Stimulated activated naive CD8-positive, alpha-beta T cell treated with anti-CD3 and anti-CD28 coated beads, Interleukin-15, amount 100 ng/mL, for 72 hours (primary cell): ENCODE results near the gene KRTAP5-2.
A peak's percentile ranks its signal among the peaks of the same experiment; 100 is the strongest.

Source experiments
- ATAC-seq: fragments of 150-1000 bp; cut with Tn5 transposase; 2 replicates; pipeline ENCODE4 v1.10.0; 2021; ENCODE audit warnings: mild to moderate bottlenecking, moderate library complexity
- DNase-seq, 2 donors: peaks; one replicate each; pipeline ENCODE4 v3.0.0; 2021 to 2022
- H3K27ac Mint-ChIP-seq, 2 donors: one replicate each; pipeline ENCODE4 v1.8.0; 2022; ENCODE audit warnings: mild to moderate bottlenecking in 2 of 2, mixed read lengths in 2 of 2, moderate library complexity in 2 of 2
- H3K27me3 Mint-ChIP-seq: one replicate; pipeline ENCODE4 v1.8.0; 2022; ENCODE audit warnings: mixed read lengths
- H3K4me1 Mint-ChIP-seq: one replicate; pipeline ENCODE4 v1.8.0; 2022; ENCODE audit warnings: mild to moderate bottlenecking, mixed read lengths
- H3K4me3 Mint-ChIP-seq, 2 donors: one replicate each; pipeline ENCODE4 v1.8.0; 2022; ENCODE audit warnings: mild to moderate bottlenecking in 2 of 2, mixed read lengths in 2 of 2, moderate library complexity in 1 of 2
- H3K9me3 Mint-ChIP-seq, 2 donors: one replicate each; pipeline ENCODE4 v1.8.0; 2022; ENCODE audit warnings: mixed read lengths in 2 of 2

The KRTAP5-2 gene

DNA sequence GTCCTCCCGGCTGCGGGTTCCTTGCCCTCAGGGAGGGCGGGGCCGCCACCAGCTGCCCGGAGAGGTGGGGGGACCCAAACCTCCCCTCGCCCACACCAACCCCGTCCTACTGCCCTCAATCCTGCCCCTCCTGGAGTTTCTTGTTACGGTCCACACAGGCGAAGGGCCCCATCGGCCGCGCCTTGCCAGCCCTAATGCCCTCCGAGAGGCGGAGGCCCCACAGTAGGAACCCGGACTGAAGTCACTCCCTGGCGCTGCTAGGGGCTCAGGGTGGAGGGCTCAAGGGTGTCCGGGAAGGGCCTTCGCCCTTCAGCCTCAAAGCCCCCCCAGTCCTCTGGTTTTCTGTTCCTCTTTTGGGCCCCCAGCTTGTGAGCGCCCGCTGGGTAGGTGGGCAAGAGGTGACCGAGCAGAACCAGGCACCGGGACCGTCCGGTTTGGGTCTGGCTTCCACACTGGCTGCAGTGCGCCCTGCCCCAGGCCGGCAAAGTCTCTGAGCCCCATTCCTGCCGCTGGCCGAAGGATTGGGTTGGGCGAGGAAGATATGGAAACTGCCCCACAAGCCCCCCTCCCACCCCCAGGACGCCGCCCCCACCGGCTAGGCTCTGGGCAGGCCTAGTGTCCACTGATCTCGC is 50.5 kb downstream of the KRTAP5-2 start:
- no peak for ATAC-seq
- Mint-ChIP-seq H3K4me1 (peaks cover 12% of the 10 kb centered on the region), H3K27me3 (peaks cover 60% of the 10 kb centered on the region)

More for the DNA sequence above, 50.5 kb downstream of the KRTAP5-2 start:
- Mint-ChIP-seq H3K27ac (no peak overlapping the region), H3K9me3 (no peaks in the 10 kb centered on the region), H3K4me3 (peak overlapping the region; percentile 50 to 73)
- no peak for DNase-seq
